Esophagus muscularis mucosa (tissue), 4 donors: Measurements from ENCODE around the gene CHKA. TPM values are rescaled to one million over a fixed set of nuclear protein-coding genes. Genes with fewer than 3 reads are reported as not detected.

Source experiments
- DNase-seq: peaks from one replicate; pipeline ENCODE4 v3.0.0-alpha.2; 2017; ENCODE audit errors: extremely low spot score
- H3K27ac ChIP-seq, 4 donors: fragments of 200-600 bp; sonication (generic); replicated peaks in 1 of 4; 1 replicate in 3 of 4; 2 replicates in 1 of 4; pipeline ENCODE4 v1.5.1; 2016 to 2019; ENCODE audit warnings: mild to moderate bottlenecking in 1 of 4
- H3K27me3 ChIP-seq, 4 donors: fragments of 200-600 bp; sonication (generic); one replicate each; pipeline versions ENCODE4 v1.5.1 to v1.6.0; 2016 to 2019
- H3K36me3 ChIP-seq, 4 donors: fragments of 200-600 bp; sonication (generic); one replicate each; pipeline ENCODE4 v1.5.1; 2016 to 2019
- H3K4me1 ChIP-seq, 4 donors: fragments of 200-600 bp; sonication (generic); one replicate each; pipeline ENCODE4 v1.5.1; 2016 to 2019
- H3K4me3 ChIP-seq, 4 donors: fragments of 200-600 bp; sonication (generic); 1 replicate in 2 of 4; 2 replicates in 2 of 4; pipeline ENCODE4 v1.5.1; 2016 to 2019; ENCODE audit warnings: mild to moderate bottlenecking in 4 of 4, moderate library complexity in 1 of 4
- H3K9me3 ChIP-seq, 4 donors: fragments of 200-600 bp; sonication (generic); 1 replicate in 3 of 4; 2 replicates in 1 of 4; pipeline ENCODE4 v1.5.1; 2016 to 2019
- EP300 ChIP-seq: sonication (generic); formaldehyde crosslinking; IDR thresholded peaks from one replicate; pipeline ENCODE4 v1.6.1; 2017; ENCODE audit warnings: antibody characterized with exemption
- POLR2A ChIP-seq: fragments of 450-650 bp; IDR thresholded peaks from one replicate; pipeline ENCODE4 v1.6.1; 2017; ENCODE audit warnings: antibody characterized with exemption, moderate library complexity, mild to moderate bottlenecking, low read depth
- POLR2AphosphoS5 ChIP-seq, 2 donors: sonication (generic); formaldehyde crosslinking; IDR thresholded peaks; one replicate each; pipeline ENCODE4 v1.6.1; 2017; ENCODE audit warnings: antibody characterized with exemption in 2 of 2
- WGBS: methylation state at CpG from one replicate; pipeline ENCODE4 v1.1.5; 2018; 5-methylcytosine and 5-hydroxymethylcytosine counted together
- intact Hi-C: fragments of 100-400 bp; cut with DNase I; formaldehyde crosslinking; loops from one replicate; pipeline ENCODE4 v1.15.1; 2023
- total RNA-seq, 4 donors: library from RNA; depleted of rRNA; stranded (reverse); fragments of >200 nt; gene quantifications; one replicate each; pipeline versions ENCODE4 v1.1.0 to v1.2.1, GENCODE V29; 2016
- TF ChIP-seq, protein P1 (sequence below), 3 experiments: fragments of 200-600 bp in 2 of 3; fragments of 450-650 bp in 1 of 3; sonication (generic) in 2 of 3; IDR thresholded peaks; one replicate each; pipeline ENCODE4 v1.5.1; 2017 to 2019; ENCODE audit warnings: antibody characterized with exemption in 3 of 3, mild to moderate bottlenecking in 2 of 3, moderate library complexity in 1 of 3

CHKA gene
- total RNA-seq, 4 donors from 2014 or later, result 13.8 to 20.3 (median 18.3) TPM

DNA sequence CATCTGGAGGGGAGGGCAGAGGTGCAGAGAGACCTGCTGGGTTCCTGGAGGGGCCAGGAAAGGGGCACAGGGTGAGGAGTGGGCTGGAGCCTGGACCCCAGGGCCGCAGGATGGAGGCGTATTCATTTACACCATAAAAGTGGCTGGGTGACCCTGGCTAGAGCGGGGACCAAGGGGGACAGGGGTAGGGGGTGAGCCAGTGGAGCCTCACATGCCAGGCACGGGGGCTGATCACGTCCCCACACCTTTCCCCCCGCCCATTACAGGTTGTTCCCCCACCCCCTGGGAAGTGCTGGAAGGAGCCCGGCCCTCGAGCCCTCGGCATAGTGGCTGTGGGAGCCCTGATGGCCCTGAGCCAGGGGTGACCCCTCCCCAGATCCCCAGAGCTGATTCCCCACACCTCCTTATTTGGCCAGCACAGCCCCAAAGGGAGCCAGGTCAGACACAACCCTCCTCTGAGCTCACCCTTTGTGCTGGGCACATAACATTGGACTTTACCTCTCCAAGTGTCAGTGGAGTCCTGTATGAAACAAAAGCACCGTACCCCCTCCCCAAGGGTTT lies 81.6 kb downstream of the CHKA start:
- 26% methylated on average over 3 of the region's 10 CpGs for WGBS
- H3K4me1 ChIP-seq, result peaks cover 42 to 84% (median 78%) of the 10 kb centered on the region in 4 donors
- TF ChIP-seq EP300, result no peak
- peak overlapping the region; percentile 87 to 92 (median 88) for H3K27ac ChIP-seq
- no peaks in the 10 kb centered on the region for H3K27me3 ChIP-seq
- peaks cover 16 to 54% (median 43%) of the 10 kb centered on the region in 4 donors for H3K36me3 ChIP-seq
- H3K4me3 ChIP-seq, result peak overlapping the region; percentile 70 to 88 (median 76)
- DNase-seq, result no peak
- no peaks in the 10 kb centered on the region for H3K9me3 ChIP-seq
- intact Hi-C loops, result loop anchor here (2.0 to 5.0 kb wide), 2 partner anchors 83 to 173 kb away; partner anchors contain the start of genes CHKA and KMT5B

DNA sequence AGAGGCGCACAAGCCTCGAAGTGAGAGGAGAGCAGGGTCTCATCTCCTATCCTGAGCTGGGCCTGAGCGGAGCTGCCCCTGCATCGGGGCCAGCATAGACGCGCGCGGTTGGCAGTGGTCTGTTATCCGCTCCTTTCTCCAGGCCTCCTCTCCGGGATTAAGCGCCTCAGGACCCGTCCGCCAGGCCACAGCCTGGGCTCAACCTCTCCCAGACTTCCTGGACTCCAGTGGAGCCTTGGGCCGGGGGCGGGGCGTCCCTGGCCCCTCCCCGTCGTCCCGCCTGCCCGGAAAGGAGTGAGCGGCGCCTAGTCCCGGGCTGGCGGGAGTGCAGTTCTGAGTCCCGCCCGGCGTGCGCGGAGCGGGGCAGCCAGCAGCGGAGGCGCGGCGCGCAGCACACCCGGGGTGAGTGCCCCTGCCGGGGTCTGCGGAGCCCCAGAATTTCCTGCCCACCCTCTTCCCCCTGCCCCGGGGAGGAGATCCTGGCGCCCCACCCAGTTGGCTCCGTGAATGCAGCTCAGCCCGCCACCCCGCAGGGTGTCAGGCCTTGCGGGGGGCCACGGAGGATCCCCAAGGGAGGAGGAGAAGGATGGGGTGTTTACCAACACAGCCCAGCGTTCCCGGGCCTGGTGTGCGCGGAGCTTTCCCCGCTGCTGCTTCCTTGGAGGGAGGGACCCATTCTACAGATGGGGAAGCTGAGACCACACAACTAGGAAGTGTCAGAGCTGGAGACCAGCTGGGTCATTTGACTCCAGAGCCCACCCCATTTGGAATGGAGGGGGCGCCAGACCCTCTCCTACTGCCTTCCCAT lies 82.3 kb downstream of the CHKA start, which contains the start of gene TCIRG1:
TCIRG1 (plus strand) TSS at position 308 of the 808 bp plus-strand sequence. CDS start 2,247 bp downstream, outside the sequence.
- Histone ChIP-seq H3K9me3 (no peaks in the 10 kb centered on the region), H3K27me3 (no peaks in the 10 kb centered on the region), H3K4me3 (peak within 1 kb of the TSS; percentile 70 to 88 (median 76)), H3K4me1 (peaks cover 42 to 82% (median 77%) of the 10 kb centered on the region in 4 donors), H3K27ac (peak within 1 kb of the TSS; percentile 87 to 92 (median 88)), H3K36me3 (peaks cover 17 to 54% (median 41%) of the 10 kb centered on the region in 4 donors)
- intact Hi-C loops, result loop anchor here (2.0 to 5.0 kb wide), 2 partner anchors 83 to 174 kb away; partner anchors contain the start of genes CHKA and KMT5B
- TF ChIP-seq, protein P1, sequence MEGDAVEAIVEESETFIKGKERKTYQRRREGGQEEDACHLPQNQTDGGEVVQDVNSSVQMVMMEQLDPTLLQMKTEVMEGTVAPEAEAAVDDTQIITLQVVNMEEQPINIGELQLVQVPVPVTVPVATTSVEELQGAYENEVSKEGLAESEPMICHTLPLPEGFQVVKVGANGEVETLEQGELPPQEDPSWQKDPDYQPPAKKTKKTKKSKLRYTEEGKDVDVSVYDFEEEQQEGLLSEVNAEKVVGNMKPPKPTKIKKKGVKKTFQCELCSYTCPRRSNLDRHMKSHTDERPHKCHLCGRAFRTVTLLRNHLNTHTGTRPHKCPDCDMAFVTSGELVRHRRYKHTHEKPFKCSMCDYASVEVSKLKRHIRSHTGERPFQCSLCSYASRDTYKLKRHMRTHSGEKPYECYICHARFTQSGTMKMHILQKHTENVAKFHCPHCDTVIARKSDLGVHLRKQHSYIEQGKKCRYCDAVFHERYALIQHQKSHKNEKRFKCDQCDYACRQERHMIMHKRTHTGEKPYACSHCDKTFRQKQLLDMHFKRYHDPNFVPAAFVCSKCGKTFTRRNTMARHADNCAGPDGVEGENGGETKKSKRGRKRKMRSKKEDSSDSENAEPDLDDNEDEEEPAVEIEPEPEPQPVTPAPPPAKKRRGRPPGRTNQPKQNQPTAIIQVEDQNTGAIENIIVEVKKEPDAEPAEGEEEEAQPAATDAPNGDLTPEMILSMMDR (IDR thresholded peaks at IDR 0.05), result peak in 2 of 3 experiments; percentile 16 to 17
- TF ChIP-seq POLR2A (peak; percentile 94), EP300 (no peak), POLR2AphosphoS5 (IDR thresholded peaks at IDR 0.05) (peak; percentile 94 to 98)
- 25% methylated on average over 2 of the region's 51 CpGs for WGBS
- DNase-seq, result peak; percentile 96

DNA sequence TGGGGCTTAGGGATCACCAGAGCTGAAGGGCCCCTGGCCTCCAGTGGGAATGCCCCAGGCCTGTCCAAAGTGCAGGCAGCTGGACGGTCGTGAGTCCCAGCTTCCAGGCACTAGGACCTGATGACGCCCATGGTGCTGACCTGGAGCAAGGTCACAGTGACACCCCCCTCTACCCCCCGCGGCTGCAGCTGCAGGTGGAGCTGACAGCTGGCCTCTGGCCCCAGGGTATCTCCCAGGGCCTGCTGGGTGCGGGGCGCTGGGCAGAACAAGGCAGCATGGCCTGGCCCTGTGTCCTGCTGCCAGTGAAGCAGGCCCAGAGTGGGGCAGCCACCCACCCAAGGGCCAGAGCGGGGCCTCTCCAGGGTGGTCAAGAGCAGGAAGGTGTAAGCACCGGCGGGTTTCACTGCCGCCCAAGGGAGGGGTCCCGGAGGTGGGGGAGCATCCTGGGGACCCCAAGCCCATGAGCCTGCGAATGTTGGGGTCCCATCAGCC lies 82.9 kb downstream of the CHKA start:
- peaks cover 45 to 79% (median 76%) of the 10 kb centered on the region in 4 donors for H3K4me1 ChIP-seq
- no peak for TF ChIP-seq POLR2A
- no peak for TF ChIP-seq POLR2AphosphoS5 (IDR thresholded peaks at IDR 0.05)
- TF ChIP-seq EP300, result no peak
- TF ChIP-seq, protein P1 (IDR thresholded peaks at IDR 0.05), result no peak
- no peaks in the 10 kb centered on the region for H3K27me3 ChIP-seq
- 19% methylated on average over 3 of the region's 13 CpGs for WGBS
- peak overlapping the region; percentile 70 to 88 (median 76) for H3K4me3 ChIP-seq
- peaks cover 13 to 54% (median 41%) of the 10 kb centered on the region in 4 donors for H3K36me3 ChIP-seq
- peak overlapping the region; percentile 87 to 92 (median 88) for H3K27ac ChIP-seq
- no peaks in the 10 kb centered on the region for H3K9me3 ChIP-seq
- DNase-seq, result no peak
- intact Hi-C loops, result loop anchor here (2.0 to 5.0 kb wide), 2 partner anchors 84 to 175 kb away; partner anchors contain the start of genes CHKA and KMT5B

DNA sequence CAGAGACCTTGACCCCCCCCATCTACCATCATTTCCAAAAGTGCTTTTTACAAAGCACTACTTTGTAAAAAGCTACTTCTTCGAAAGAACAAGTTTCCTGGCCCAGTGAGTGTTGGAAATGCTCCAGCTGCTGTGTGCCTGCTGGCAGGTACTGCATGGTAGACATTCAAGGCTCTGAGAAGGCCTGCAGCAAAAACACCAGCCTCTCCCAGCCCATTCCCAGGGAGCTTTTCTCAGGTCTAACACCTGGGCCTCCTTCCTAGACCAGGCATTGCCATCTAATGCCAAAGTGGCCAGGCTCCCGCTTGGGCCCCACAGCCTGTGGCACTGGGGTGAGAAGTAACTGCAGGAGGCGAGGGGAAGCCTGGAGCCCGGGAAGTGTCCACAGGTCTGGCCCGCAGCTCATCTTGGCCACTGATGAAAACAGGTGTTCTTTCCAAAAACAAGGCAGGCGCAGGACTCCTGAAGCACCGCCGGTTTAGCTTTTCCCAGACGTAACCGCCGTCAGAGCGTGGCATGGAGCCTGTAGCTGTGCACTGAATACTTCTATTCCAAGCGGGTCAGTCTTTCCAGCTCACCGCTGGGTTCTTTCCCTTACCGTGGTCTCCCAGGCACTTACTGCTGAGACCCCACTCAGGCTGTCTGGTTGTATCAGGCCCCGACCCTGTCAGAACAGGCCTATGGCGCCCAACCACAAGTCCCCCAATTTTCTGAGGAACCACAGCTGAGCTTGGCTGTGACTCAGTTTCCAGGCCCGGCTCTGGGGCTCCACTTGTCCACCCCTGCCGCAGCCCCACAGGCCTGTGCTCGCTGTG lies 83.6 kb downstream of the CHKA start:
- WGBS, result 80% methylated on average over 20 of the region's 20 CpGs
- H3K4me1 ChIP-seq, result peaks cover 51 to 79% (median 76%) of the 10 kb centered on the region in 4 donors
- intact Hi-C loops, result loop anchor here (2.0 to 5.0 kb wide), 2 partner anchors 85 to 175 kb away; partner anchors contain the start of genes CHKA and KMT5B
- TF ChIP-seq POLR2AphosphoS5 (IDR thresholded peaks at IDR 0.05) (no peak), POLR2A (no peak), EP300 (no peak)
- TF ChIP-seq, protein P1 (IDR thresholded peaks at IDR 0.05), result no peak
- peaks cover 13 to 54% (median 41%) of the 10 kb centered on the region in 4 donors for H3K36me3 ChIP-seq
- DNase-seq, result no peak
- peak overlapping the region in 1 of 4 donors; percentile 74 for H3K4me3 ChIP-seq
- H3K27ac ChIP-seq, result peak overlapping the region; percentile 87 to 92 (median 88)
- H3K9me3 ChIP-seq, result no peaks in the 10 kb centered on the region
- H3K27me3 ChIP-seq, result no peaks in the 10 kb centered on the region
